Activated naive CD4-positive, alpha-beta T cell treated with anti-CD3 and anti-CD28 coated beads, Interleukin-2, amount 10 ng/mL, durations not matched to agents 7 days and 5 days (primary cell): ENCODE results near the gene RABGGTA.
A peak's percentile ranks its signal among the peaks of the same experiment; 100 is the strongest.

Source experiments
- CTCF ChIA-PET: fragments of 350-600 bp; sonication (Branson Sonifier 250); formaldehyde crosslinking; loops from one replicate; lab custom pipeline; 2021; ENCODE audit warnings: antibody characterized with exemption; lab: Charles Lee
- DNase-seq: peaks from one replicate; pipeline ENCODE4 v3.0.0-alpha.2; 2020
- H3K27ac Mint-ChIP-seq: one replicate; pipeline ENCODE4 v1.8.0; 2021; ENCODE audit warnings: mild to moderate bottlenecking, moderate library complexity, mixed read lengths
- H3K27me3 Mint-ChIP-seq: one replicate; pipeline ENCODE4 v1.8.0; 2021; ENCODE audit warnings: mild to moderate bottlenecking, mixed read lengths
- H3K36me3 Mint-ChIP-seq: one replicate; pipeline ENCODE4 v1.8.0; 2021; ENCODE audit warnings: mixed read lengths
- H3K4me1 Mint-ChIP-seq: one replicate; pipeline ENCODE4 v1.8.0; 2021; ENCODE audit warnings: mixed read lengths
- H3K4me3 Mint-ChIP-seq: one replicate; pipeline ENCODE4 v1.8.0; 2021; ENCODE audit warnings: mild to moderate bottlenecking, moderate library complexity, mixed read lengths
- H3K9me3 Mint-ChIP-seq: one replicate; pipeline ENCODE4 v1.8.0; 2021; ENCODE audit warnings: mixed read lengths

The RABGGTA gene

GRCh38 chr14:24271134-24271833, at the start of gene RABGGTA:
Gene RABGGTA, minus strand, starts transcription at chr14:24271597. Its CDS starts 482 bp downstream, at chr14:24271115.
- peak within 1 kb of the TSS; percentile 97 for H3K27ac Mint-ChIP-seq
- H3K27me3 Mint-ChIP-seq, result no peaks in the 10 kb centered on the region
- DNase-seq, result peak; percentile 93
- peaks cover 54% of the 10 kb centered on the region for H3K4me1 Mint-ChIP-seq
- H3K36me3 Mint-ChIP-seq, result peaks cover 16% of the 10 kb centered on the region
- no peaks in the 10 kb centered on the region for H3K9me3 Mint-ChIP-seq
- peak within 1 kb of the TSS; percentile 85 for H3K4me3 Mint-ChIP-seq
- CTCF ChIA-PET, result interaction anchor here (0.9 to 12.6 kb wide), 12 partner anchors 9 to 58 kb away, joined by 3 to 110 read pairs (median 6); partner anchors contain the start of genes CHMP4A, CIDEB, DHRS1 and LTB4R2

GRCh38 chr14:24317141-24317928, 45.9 kb upstream of the RABGGTA start:
- CTCF ChIA-PET, result interaction anchor here (1.8 to 13.0 kb wide), 2 partner anchors 9 to 14 kb away, joined by 10 to 129 read pairs; partner anchors contain the start of genes ADCY4, CIDEB and LTB4R2
- no peak for DNase-seq
- H3K27me3 Mint-ChIP-seq, result peaks cover 37% of the 10 kb centered on the region
- H3K36me3 Mint-ChIP-seq, result peaks cover 24% of the 10 kb centered on the region
- H3K4me3 Mint-ChIP-seq, result no peak overlapping the region
- H3K27ac Mint-ChIP-seq, result peak overlapping the region; percentile 40
- H3K9me3 Mint-ChIP-seq, result no peaks in the 10 kb centered on the region
- peaks cover 41% of the 10 kb centered on the region for H3K4me1 Mint-ChIP-seq

- no peak overlapping the region for H3K4me3 Mint-ChIP-seq
- peaks cover 28% of the 10 kb centered on the region for H3K36me3 Mint-ChIP-seq
- H3K27me3 Mint-ChIP-seq, result peaks cover 29% of the 10 kb centered on the region
- peaks cover 49% of the 10 kb centered on the region for H3K4me1 Mint-ChIP-seq
- DNase-seq, result no peak
- H3K9me3 Mint-ChIP-seq, result no peaks in the 10 kb centered on the region
- CTCF ChIA-PET, result interaction anchor here (1.2 to 13.0 kb wide), 2 partner anchors 15 to 20 kb away, joined by 3 to 129 read pairs; partner anchors contain the start of gene ADCY4
- no peak overlapping the region for H3K27ac Mint-ChIP-seq
Measured at GRCh38 chr14:24316597-24316950, 45.2 kb upstream of the RABGGTA start.

GRCh38 chr14:24315807-24316596, 44.6 kb upstream of the RABGGTA start:
- peaks cover 28% of the 10 kb centered on the region for H3K27me3 Mint-ChIP-seq
- H3K4me3 Mint-ChIP-seq, result no peak overlapping the region
- peaks cover 52% of the 10 kb centered on the region for H3K4me1 Mint-ChIP-seq
- no peak overlapping the region for H3K27ac Mint-ChIP-seq
- CTCF ChIA-PET, result interaction anchor here (1.2 to 13.0 kb wide), 2 partner anchors 15 to 19 kb away, joined by 3 to 129 read pairs; partner anchors contain the start of gene ADCY4
- H3K9me3 Mint-ChIP-seq, result no peaks in the 10 kb centered on the region
- DNase-seq, result no peak
- H3K36me3 Mint-ChIP-seq, result peaks cover 28% of the 10 kb centered on the region

GRCh38 chr14:24315243-24315806, 43.9 kb upstream of the RABGGTA start:
- Mint-ChIP-seq H3K4me1 (peaks cover 54% of the 10 kb centered on the region), H3K36me3 (peaks cover 28% of the 10 kb centered on the region), H3K9me3 (no peaks in the 10 kb centered on the region), H3K27me3 (peaks cover 22% of the 10 kb centered on the region), H3K4me3 (no peak overlapping the region), H3K27ac (no peak overlapping the region)
- no peak for DNase-seq
- CTCF ChIA-PET, result interaction anchor here (1.2 to 13.0 kb wide), 2 partner anchors 16 to 19 kb away, joined by 3 to 129 read pairs; partner anchors contain the start of gene ADCY4

GRCh38 chr14:24314377-24315193, 43.2 kb upstream of the RABGGTA start:
- Mint-ChIP-seq H3K9me3 (no peaks in the 10 kb centered on the region), H3K36me3 (peaks cover 28% of the 10 kb centered on the region), H3K4me3 (peak overlapping the region; percentile 45), H3K27me3 (peaks cover 14% of the 10 kb centered on the region), H3K27ac (peak overlapping the region; percentile 88), H3K4me1 (peaks cover 61% of the 10 kb centered on the region)
- CTCF ChIA-PET, result interaction anchor here (1.0 to 13.0 kb wide), 4 partner anchors 16 to 71 kb away, joined by 3 to 129 read pairs (median 54); partner anchors contain the start of genes ADCY4, DHRS1 and NOP9
- no peak for DNase-seq

GRCh38 chr14:24313913-24314312, 42.5 kb upstream of the RABGGTA start:
- Mint-ChIP-seq H3K27me3 (peaks cover 8% of the 10 kb centered on the region), H3K9me3 (no peaks in the 10 kb centered on the region), H3K27ac (peak overlapping the region; percentile 88), H3K4me1 (peaks cover 68% of the 10 kb centered on the region), H3K4me3 (peak overlapping the region; percentile 81), H3K36me3 (peaks cover 35% of the 10 kb centered on the region)
- CTCF ChIA-PET, result interaction anchor here (1.0 to 13.0 kb wide), 5 partner anchors 15 to 122 kb away, joined by 3 to 129 read pairs (median 4); partner anchors contain the start of genes ADCY4, DHRS1 and NOP9
- no peak for DNase-seq

GRCh38 chr14:24312736-24313507, 41.5 kb upstream of the RABGGTA start:
- H3K36me3 Mint-ChIP-seq, result peaks cover 40% of the 10 kb centered on the region
- H3K27me3 Mint-ChIP-seq, result no peaks in the 10 kb centered on the region
- H3K27ac Mint-ChIP-seq, result peak overlapping the region; percentile 88
- CTCF ChIA-PET, result interaction anchor here (0.9 to 13.0 kb wide), 6 partner anchors 14 to 255 kb away, joined by 3 to 129 read pairs (median 14); partner anchors contain the start of genes ADCY4, CBLN3, DHRS1 and KHNYN
- DNase-seq, result peak; percentile 71
- no peaks in the 10 kb centered on the region for H3K9me3 Mint-ChIP-seq
- H3K4me3 Mint-ChIP-seq, result peak overlapping the region; percentile 81
- H3K4me1 Mint-ChIP-seq, result peaks cover 77% of the 10 kb centered on the region

GRCh38 chr14:24311837-24312615, 40.6 kb upstream of the RABGGTA start:
- Mint-ChIP-seq H3K9me3 (no peaks in the 10 kb centered on the region), H3K4me1 (peaks cover 77% of the 10 kb centered on the region), H3K36me3 (peaks cover 43% of the 10 kb centered on the region), H3K27ac (peak overlapping the region; percentile 88), H3K4me3 (peak overlapping the region; percentile 81), H3K27me3 (no peaks in the 10 kb centered on the region)
- CTCF ChIA-PET, result interaction anchor here (0.6 to 13.0 kb wide), 8 partner anchors 13 to 1017 kb away, joined by 4 to 129 read pairs (median 14); partner anchors contain the start of genes ADCY4, CBLN3, DHRS1 and KHNYN
- no peak for DNase-seq

- DNase-seq, result peak; percentile 77
- Mint-ChIP-seq H3K9me3 (no peaks in the 10 kb centered on the region), H3K4me3 (peak within 1 kb of the TSS; percentile 81), H3K4me1 (peaks cover 76% of the 10 kb centered on the region), H3K36me3 (peaks cover 53% of the 10 kb centered on the region), H3K27me3 (no peaks in the 10 kb centered on the region), H3K27ac (peak within 1 kb of the TSS; percentile 88)
- CTCF ChIA-PET, result interaction anchor here (0.7 to 13.0 kb wide), 17 partner anchors 12 to 126 kb away, joined by 3 to 129 read pairs (median 5); partner anchors contain the start of genes ADCY4, CBLN3, DHRS1 and KHNYN
Measured at GRCh38 chr14:24310646-24311604, 39.5 kb upstream of the RABGGTA start, which contains the start of gene LTB4R. Gene LTB4R, plus strand, starts transcription at chr14:24311502. Its CDS starts 4,150 bp downstream, at chr14:24315652.
